ENCODE measurements around the gene BMP7.
"Not testable (repeated sequence)": the region's sequence is repeated elsewhere in the genome, so short reads cannot be mapped to it uniquely, and the experiment has no call there.

Gene BMP7

DNA sequence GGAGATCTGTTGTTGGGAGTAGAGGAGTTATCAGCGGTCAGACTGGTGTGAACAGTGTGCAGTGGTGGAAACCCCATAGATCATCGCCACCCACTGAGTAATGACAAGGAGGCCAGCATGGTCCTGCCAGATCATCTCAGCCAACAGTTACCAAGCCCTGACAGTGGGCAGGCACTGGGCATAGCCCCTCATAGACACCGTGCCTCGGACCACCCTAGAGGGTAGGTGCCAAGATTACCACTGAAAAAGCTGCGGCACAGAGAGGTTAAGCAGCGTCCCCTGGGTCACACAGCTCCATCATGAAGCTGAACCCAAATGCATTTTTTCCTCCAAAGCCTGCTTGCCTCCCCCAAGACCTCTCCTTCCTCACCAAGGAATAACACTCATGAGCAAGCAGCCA is 21.5 kb upstream of the BMP7 start:
- DNase-seq (ENCODE audit: low read depth): no peak

DNA sequence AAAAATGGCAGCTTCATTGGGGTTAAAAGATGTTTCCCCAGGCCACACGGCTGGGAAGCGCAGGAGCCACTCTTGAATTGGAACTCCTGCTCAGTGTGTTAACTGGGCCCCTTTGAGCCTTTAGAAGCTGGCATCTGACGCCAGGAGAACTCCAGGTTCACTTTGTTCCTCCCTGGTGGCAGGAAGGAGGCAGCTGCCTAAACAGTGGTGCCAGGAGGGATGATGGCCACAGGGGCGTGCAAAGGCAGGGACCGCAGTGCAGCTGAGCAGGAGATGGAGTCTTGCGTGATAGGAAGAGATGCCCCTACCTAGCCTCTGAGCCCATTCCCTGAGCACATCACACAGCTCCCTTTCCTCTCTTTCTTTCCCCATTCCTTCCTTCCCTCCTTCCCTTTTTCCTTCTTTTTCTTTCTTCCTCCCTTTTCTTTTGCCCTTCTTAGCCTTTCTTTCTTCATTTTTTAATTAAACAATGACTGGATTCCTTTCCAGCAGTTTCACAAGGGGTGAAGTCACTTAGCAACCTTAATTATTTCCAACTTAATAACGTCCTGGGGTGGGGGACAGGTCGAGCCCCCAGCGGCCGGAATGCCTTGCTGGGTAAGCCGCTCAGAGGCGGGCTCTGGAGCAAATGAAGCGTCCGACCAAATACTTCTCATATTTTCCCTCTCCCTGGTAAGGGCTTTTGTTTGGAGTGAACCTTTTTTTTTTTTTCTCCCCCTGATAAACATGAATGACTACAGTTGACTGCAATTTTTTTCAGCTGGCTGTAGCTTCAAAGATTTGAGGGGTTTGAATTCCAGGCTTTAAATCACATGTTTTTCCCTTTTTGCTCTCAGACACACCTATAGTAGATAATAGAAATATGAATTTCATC is 20.8 kb upstream of the BMP7 start:
- no peak for DNase-seq (ENCODE audit: low read depth)

DNA sequence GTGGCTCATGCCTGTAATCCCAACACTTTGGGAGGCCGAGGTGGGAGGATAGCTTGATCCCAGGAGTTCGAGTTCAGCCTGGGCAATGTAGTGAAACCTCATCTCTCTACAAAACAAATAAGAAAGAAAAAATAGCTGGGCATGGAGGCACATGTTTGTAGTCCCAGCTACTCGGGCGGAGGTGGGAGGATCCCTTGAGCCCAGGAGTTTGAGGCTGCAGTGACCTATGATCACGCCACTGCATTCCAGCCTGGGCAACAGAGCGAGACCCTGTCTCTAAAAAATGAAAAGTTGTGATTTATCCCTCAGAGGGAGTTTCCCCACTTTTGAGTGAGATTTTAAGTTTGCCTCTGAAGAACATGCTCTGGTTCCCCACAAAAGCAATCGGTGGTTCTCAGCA is 17.4 kb upstream of the BMP7 start:
- no peak for DNase-seq (ENCODE audit: low read depth)

DNA sequence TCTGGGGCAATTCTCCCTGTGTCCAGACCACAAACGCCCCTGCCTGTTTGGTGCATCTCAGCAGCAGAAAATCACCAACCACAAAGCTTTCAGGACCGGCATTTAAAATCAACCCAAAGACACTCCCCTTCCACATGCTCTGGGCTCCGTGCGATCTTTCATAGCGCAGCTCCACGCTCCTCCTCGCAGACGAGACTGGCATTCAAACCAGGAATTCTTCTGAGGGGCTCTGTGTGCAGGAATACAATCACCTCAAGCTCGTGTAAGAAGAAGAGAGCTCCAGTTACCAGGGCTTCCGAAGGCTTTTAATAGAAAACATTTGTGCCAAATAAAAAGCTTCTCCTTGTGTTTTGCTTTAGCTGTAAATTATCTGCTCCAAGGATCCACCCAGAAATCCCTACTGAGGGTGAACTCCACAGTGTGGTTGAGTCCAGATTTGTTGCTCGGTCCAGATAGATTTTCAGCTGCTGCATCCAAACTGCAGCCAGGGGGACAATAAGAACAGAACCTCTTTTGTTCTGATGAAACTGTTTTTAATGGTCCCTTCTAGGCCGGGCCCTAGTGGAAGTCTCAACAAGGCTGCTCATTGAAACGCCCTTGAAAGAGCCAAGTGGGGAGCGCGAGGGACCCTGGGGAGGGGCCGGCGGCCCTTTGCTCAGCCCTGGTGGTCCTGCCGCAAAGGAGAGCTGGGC is 16.4 kb upstream of the BMP7 start:
- no peak for DNase-seq (ENCODE audit: low read depth)

DNA sequence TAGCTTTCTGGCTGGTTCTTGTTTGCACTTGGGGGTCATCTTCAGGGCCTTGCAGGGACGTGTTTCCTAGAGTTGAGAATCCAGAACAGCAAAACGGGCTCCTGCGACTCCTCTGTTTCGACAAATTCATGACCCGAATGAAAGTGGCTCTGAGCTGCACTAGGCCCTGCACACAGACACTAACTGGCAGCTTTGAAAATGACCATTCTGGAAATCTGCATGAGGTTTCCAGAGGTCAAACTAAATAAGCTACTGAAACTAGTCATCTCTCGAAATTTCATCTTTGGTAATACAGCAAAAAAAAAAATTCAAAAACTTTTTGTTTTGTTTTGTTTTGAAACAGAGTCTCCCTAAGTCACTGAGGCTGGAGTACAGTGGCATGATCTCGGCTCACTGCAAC is 15.5 kb upstream of the BMP7 start:
- no peak for DNase-seq (ENCODE audit: low read depth)

DNA sequence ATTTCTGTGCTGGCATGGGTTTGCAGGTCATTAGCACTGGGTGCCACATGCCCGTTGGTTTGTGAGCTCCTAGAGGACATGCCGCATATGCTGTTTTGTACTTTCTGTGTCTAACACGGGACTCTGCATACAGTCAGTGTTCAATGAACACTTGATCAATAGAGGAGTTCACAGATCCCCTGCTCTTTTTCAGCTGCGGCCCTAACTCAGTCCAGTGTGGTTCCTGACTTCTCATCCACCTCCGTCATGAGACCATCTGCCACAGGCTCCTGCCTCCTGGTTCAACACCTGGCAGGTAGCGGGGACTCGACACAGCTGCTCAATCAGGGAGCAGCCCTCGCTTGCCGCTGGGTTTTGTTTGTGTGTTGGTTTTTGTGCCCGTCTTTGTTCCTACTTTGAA is 13.8 kb upstream of the BMP7 start:
- DNase-seq (ENCODE audit: low read depth): no peak

DNA sequence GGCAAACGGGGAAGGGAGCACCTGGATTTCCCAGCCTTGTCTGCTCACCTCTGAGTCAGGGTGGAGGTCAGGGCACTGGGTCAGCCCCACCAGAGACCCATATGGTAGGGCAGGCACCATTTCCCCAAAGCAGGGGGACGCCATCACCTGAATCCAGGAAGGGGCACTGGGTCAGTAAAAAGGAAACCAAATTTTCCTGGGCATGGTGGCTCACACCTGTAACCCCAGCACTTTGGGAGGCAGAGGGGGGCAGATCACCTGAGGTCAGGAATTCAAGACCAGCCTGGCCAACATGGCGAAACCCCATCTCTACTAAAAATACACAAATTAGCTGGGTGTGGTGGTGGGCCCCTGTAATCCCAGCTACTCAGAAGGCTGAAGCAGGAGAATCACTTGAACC is 13.1 kb upstream of the BMP7 start:
- DNase-seq (ENCODE audit: low read depth): not testable (repeated sequence)

DNA sequence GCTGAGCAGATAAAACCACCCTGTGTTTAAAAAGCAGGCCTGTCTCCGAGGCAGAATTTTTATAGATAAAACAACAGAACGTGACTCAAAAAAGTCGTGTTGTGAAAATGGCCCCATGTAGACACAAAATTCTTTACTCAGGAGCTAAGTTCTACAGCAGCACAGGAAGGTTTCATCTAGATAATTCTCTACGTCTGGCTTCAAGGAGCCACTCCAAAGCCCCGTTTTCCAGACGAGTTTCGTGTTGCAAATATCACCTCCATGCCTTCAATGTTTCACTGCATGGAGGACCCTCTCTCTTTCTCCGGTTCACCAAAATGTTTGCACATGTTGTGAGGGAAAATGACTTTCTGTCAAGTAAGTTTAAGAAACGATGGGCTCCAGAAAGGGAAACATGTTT is 12.0 kb upstream of the BMP7 start:
- DNase-seq (ENCODE audit: low read depth): no peak

DNA sequence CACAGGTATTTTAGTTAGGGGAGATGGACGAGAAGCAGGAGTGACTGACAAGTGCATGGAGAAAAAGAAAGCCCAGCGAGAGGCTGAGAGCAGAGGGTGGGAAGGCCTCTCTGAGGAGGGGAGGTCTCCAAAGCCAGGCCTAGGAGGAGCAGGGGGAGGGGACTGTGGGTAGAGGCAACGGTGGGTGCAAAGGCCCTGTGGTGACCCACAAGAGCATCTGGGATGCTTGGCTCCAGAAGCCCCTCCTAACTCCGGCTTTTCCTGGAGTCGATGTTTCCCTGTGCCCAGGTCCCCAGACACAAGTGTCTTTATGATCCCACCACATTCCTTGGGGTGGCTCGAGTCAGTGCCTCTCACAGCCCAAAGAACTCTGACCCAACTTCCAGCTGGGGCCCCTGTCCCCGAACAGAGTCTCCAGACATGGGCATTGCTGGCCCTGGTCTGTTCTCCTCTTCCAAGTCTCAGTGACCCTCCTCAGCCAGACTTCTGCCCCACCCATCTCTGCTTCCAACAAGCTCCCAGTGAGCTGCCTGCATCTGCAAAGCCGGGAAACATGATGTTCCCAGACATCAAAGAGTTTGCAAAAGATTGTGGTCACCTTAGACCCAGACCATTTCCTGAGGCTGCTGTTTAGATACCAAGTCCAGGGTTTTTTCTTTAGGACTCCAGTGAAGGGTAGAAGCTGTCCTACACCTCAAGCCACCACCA is 11.1 kb upstream of the BMP7 start:
- no peak for DNase-seq (ENCODE audit: low read depth)

DNA sequence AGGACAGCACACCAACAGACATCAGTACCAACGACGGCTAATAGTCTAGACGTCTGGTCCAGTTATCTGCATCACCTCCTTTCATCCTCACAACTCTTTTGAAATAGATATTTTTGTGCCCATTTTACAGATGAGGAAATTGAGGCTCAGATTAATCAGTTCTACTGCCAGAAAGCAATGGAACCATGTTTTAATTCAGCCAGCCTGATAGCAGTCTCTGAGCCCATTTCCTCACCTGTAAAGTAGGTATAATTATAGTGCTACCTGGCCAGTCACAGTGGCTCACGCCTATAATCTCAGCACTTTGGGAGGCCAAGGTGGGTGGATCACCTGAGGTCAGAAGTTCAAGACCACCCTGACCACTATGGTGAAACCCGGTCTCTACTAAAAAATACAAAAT is 9.8 kb upstream of the BMP7 start:
- DNase-seq (ENCODE audit: low read depth): no peak

DNA sequence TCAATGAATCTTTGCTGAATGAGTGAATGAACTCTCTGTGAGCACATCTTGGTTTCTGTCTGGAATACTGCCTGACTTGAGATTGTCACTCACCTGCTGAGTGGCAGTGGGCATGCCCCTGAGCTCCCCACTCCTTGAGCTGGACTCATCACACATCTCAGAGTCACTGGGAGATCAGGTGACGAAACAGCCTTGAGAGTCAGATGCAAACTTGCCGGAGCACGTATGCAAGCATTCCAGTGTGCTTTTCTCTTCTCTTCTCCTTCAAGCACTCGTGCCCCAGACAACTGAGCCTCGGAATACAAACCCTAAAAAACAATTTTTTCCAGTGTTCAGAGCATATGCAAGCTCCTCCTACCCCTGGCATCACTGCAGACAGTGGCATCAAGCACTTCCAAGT is 9.4 kb upstream of the BMP7 start:
- no peak for DNase-seq (ENCODE audit: low read depth)

DNA sequence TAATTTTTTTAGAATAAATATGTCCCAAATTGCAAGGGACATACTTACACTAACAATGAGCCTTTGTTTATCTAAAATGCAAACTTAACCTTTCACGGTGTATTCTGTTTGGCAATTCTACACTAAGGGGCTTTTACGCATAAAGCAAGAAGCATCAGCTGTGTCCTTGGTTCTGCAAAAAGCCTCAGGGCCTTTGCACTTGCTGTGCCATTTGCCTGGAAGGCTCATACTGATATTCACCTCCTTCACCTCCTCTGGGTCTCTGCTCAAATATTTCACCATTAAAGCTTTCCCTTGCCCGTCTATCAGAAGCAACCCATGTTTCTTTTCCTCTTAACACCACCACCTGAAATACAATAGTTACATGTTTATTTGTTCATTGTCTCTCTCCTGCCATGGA is 8.9 kb upstream of the BMP7 start:
- no peak for DNase-seq (ENCODE audit: low read depth)

DNA sequence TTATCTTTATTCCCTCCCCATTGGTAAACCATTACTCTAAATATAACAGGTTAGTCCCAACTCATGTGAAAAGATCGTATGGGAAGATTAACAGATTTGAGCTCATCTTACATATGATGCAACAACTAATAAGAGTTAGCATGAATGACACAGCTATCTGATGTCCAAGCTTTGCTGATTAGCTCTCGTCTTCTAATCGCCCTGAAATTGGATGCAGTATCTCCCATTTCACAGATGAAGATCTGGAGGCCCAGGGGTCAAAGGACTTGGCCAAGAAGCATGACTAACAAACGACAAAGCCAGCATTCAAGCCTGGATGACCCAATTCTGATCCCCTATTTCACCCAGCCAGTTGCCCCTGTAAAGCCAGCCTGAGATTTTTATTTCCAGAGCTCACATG is 8.4 kb upstream of the BMP7 start:
- DNase-seq (ENCODE audit: low read depth): no peak

DNA sequence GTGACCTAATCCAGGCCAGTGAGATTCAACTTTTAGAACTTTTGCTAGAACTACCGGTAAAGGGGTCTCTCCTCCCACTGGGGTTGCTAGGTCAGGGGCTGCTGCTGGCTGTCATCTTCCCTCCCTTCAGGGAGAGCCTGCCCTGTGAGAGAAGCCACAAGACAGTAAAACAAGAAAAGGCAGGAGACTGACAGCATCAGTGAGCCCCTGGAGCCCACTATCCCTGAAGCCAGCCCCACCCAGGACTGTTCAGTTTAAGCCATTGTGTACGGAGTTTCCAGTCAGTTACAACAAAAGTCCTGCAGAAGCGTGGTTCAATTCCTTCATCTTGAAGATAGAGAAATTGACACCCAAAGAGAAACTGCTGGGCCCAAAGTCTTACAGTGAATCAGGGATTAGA is 7.9 kb upstream of the BMP7 start:
- DNase-seq (ENCODE audit: low read depth): no peak

DNA sequence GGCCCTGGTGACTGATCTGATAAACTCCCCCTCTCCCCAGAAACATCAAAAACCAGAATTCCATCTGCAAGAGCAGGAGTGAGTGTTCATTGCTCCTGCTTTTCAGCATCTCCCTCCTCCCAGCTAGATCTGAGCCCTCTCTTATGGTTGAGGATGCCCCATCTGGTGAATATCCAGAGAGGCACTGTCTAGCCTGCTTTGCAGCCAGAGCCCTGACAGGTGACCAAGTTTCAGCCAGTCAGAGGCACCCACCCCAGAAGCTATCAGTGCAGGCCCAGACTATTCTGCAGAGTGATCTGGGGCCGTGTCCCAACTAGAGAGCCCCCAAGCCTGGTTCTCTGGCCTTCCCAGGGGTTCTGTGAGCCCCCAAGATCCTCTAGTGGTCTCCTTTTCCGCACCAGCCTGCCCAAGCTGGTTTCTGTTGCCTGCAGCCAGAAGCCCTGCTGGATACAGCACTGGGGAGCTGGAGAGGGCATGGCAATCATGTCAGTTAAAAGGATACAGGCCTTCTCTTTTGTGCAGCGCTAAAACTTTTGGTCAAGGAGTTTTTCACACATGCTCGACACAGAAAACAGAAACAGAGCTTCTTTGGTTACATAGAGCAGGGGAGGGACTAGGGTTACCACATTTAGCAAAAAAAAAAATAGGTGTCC is 6.6 kb upstream of the BMP7 start:
- DNase-seq (ENCODE audit: low read depth): no peak

DNA sequence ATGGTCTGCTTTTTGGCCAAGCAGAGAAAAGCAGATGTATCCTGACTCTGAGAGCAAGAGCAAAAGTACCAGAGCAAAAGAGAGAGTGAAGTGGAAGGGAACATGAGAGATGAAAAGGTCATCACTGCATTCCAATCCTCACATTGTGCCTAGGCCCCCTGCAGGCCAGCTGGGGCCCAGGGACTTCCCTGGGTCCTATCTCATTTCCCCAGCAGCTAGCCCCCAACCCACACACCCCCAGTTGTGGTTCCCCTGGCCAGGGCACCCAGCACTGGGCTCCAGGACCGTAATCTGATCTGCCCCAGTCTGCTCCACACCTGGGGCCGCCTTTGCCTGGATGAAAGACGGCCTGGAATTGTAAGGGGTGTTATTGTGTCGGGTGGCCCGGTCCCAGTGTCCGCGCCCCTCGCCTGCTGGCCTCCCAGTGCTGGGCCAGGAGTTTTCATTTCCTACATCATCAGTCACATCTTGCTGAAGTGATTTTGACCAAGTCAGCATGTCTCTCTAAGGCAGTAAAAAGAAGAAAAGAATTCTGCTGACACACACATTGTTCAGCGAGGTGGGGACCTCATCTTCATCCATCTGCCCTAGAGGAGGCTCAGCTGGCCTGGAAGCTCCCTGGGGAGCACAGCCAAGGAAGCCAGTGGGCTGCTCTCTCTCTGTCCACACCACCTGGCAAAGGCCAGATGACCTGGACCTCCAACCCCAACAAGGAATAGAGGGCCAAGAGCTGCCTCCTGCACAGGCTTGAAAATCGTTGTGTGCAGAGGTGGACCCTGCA is 4.0 kb upstream of the BMP7 start:
- no peak for DNase-seq (ENCODE audit: low read depth)

DNA sequence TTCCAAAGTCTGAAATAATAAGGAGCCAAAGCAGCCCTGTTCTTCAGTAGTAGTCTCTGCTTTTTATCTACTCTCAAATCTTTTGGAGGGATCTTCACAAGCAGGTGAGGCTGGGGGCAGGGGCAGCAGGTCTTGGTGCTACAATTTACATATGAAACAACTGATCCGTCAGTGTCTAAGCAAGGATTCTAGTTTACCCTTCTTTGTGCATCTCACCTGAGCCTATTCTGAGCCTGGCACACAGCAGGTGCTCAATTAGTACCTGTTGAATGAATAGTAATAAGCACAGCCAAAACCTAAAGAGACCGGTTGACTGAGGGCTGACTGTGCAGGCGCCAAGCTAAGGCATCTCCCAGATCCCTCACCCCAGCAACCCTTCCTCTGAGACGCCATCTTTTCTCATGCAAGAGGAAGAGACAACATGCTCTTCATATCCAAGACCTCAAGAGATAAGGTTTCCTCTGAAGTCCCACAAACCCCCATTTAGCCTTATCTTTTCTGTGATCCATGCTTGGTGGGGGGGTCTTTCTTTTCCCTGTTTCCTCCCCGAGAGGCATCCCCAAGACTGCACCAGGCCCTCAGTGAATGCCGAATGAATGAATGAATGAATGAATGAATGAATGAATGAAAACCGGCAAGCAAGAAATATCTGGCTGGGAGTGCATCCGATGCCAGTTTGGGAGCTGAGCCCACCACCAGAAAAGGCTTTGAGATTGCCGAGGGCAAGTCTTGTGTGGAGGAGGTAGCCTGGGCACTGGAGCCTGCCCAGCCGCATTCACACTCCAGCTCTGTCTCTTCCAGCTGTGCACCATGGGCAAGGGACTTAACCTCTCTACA is 2.9 kb upstream of the BMP7 start:
- no peak for DNase-seq (ENCODE audit: low read depth)

DNA sequence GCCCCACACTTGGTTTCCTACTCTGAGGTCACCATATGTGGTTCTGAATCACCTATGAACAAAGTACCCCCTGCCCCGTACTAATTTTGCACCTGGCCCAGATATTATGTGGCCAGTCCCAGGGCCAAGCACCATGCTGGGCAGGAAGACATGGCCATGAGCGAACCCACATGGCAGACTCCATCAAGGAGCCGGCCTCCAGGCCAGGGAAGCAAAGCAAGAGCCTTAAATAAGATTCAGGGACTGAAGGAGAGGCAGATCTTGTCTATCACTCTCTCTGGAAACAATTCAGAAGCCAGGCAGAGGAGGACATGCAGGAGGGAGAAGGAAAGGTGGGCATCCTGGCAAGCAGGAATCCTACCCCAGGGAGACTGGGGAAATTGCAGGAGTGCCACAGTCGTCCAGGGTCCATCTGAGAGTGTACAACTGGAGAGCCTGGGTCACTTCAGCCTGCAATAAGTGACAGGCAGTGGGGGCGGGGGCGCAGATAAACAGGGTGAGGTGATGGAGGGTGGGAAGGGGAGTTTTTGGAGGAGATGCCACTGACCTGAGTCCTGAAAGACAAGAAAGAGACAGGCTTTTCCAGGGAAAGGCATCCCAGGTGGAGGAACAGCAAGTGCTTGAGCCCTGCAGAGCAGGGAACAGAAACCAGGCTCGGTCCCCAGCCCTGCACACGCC is 2.1 kb upstream of the BMP7 start:
- DNase-seq (ENCODE audit: low read depth): no peak

DNA sequence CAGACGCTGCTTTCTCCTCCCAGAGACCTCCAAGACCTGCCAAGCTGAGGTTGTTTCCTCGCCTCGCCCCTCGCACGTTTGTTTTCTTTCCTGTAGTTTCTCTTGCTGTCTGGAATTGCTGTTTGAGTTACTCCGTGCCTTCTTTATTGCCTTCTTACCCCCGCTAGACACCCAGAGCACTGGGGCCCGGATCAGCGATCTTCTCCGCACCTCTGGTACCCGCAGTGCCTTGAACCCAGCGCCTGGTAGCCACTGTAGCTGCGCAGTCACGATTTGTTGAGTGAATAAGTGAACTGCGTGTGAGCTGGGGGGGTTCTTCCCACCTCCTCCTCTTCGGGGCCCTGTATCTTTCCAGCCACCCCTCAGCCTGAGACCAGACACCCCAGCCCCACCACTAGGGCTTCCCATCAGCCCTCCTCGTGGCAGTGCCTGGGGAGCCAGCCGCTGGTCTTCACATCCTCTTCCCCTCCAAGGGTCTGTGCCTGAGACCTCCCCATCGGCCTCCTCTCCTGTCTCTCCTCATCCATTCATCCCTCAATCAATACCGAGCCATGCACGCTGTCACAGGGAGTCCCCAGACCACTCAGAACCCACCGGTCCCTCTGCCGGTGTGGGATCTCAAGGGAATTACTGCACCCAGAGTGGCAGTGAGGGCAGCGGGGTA is 849 bp upstream of the BMP7 start:
- DNase-seq (ENCODE audit: low read depth): no peak

DNA sequence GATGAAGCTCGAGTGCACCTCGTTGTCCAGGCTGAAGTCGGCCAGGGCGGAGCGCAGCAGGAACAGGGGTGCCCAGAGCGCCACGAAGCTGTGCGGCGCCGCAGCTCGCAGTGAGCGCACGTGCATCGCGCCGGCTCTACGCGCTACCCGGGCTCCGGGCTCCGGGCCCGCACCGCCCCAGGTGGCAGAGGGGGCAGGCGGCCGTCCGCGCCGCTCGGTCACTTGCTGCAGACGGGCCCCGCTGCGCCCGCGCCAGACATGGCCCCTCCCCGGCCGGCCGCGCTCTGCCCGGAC is 497 bp downstream of the BMP7 start:
- DNase-seq (ENCODE audit: low read depth): no peak
